Measurements from ENCODE around the gene TOR1AIP2.

DNA sequence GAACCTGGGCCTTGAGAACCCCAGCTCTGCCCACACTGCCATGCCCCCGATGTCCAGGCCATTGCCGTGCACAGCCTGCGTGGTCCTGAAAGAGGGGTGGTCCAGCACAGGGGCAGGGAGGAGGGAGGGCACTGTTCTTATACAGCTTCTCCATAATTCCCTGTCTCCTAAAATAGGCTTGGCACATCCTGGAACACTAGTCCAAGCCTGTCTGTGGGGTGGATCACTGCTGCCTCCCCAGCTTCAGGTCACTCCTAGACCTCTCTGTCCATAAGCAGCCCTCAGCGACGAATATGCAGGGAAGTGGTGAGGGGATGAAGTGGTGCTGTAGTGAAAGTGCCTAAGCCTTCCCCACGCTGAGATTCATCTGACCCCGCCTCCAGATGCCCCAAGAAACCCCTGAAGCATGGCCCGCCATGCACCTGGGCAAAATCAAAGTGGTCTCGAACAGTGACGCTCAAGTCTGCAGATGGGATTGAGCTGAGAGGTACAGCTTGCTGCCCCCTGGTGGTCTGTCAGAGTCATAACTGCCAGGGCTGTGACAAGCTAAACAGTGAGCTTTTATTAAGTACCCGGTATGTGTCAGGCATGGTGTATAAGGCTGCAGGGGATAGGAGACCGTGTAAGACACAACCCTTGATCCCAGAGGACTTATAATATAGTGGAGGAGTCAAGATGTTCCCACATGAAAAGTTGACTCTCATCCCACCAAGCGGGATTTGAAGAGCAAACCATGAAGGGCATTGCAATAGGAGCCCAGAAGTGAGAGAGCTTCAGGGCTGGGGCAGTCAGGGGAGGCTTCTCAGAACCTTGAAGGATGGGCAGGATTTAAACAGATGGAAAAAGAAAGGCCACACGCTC, 67.9 kb downstream of the TOR1AIP2 start:
- TF ChIP-seq FOXA1 (IDR thresholded peaks at IDR 0.05) (no peak), SP1 (IDR thresholded peaks at IDR 0.05) (no peak), SUZ12 (IDR thresholded peaks at IDR 0.05) (no peak), TARDBP (IDR thresholded peaks at IDR 0.05) (no peak), ZNF384 (IDR thresholded peaks at IDR 0.05) (no peak), ELF4 (IDR thresholded peaks at IDR 0.05) (no peak)
- TF ChIP-seq, protein P1, sequence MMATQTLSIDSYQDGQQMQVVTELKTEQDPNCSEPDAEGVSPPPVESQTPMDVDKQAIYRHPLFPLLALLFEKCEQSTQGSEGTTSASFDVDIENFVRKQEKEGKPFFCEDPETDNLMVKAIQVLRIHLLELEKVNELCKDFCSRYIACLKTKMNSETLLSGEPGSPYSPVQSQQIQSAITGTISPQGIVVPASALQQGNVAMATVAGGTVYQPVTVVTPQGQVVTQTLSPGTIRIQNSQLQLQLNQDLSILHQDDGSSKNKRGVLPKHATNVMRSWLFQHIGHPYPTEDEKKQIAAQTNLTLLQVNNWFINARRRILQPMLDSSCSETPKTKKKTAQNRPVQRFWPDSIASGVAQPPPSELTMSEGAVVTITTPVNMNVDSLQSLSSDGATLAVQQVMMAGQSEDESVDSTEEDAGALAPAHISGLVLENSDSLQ (IDR thresholded peaks at IDR 0.05) = peak; percentile 56
